Esophagus muscularis mucosa (tissue), 4 donors: ENCODE measurements around the gene ADGRV1. TPM values are rescaled to one million over a fixed set of nuclear protein-coding genes. Genes with fewer than 3 reads are reported as not detected.

Experiments
- DNase-seq: peaks from one replicate; pipeline ENCODE4 v3.0.0-alpha.2; 2017; ENCODE audit errors: extremely low spot score
- H3K27ac ChIP-seq, 4 donors: fragments of 200-600 bp; sonication (generic); replicated peaks in 1 of 4; 1 replicate in 3 of 4; 2 replicates in 1 of 4; pipeline ENCODE4 v1.5.1; 2016 to 2019; ENCODE audit warnings: mild to moderate bottlenecking in 1 of 4
- H3K27me3 ChIP-seq, 4 donors: fragments of 200-600 bp; sonication (generic); one replicate each; pipeline versions ENCODE4 v1.5.1 to v1.6.0; 2016 to 2019
- H3K36me3 ChIP-seq, 4 donors: fragments of 200-600 bp; sonication (generic); one replicate each; pipeline ENCODE4 v1.5.1; 2016 to 2019
- H3K4me1 ChIP-seq, 4 donors: fragments of 200-600 bp; sonication (generic); one replicate each; pipeline ENCODE4 v1.5.1; 2016 to 2019
- H3K4me3 ChIP-seq, 4 donors: fragments of 200-600 bp; sonication (generic); 1 replicate in 2 of 4; 2 replicates in 2 of 4; pipeline ENCODE4 v1.5.1; 2016 to 2019; ENCODE audit warnings: mild to moderate bottlenecking in 4 of 4, moderate library complexity in 1 of 4
- H3K9me3 ChIP-seq, 4 donors: fragments of 200-600 bp; sonication (generic); 1 replicate in 3 of 4; 2 replicates in 1 of 4; pipeline ENCODE4 v1.5.1; 2016 to 2019
- CTCF ChIP-seq, 3 experiments: fragments of 200-600 bp in 2 of 3; fragments of 450-650 bp in 1 of 3; sonication (generic) in 2 of 3; IDR thresholded peaks; one replicate each; pipeline ENCODE4 v1.5.1; 2017 to 2019; ENCODE audit warnings: antibody characterized with exemption in 3 of 3, mild to moderate bottlenecking in 2 of 3, moderate library complexity in 1 of 3
- EP300 ChIP-seq: sonication (generic); formaldehyde crosslinking; IDR thresholded peaks from one replicate; pipeline ENCODE4 v1.6.1; 2017; ENCODE audit warnings: antibody characterized with exemption
- POLR2A ChIP-seq: fragments of 450-650 bp; IDR thresholded peaks from one replicate; pipeline ENCODE4 v1.6.1; 2017; ENCODE audit warnings: antibody characterized with exemption, moderate library complexity, mild to moderate bottlenecking, low read depth
- POLR2AphosphoS5 ChIP-seq, 2 donors: sonication (generic); formaldehyde crosslinking; IDR thresholded peaks; one replicate each; pipeline ENCODE4 v1.6.1; 2017; ENCODE audit warnings: antibody characterized with exemption in 2 of 2
- WGBS: methylation state at CpG from one replicate; pipeline ENCODE4 v1.1.5; 2018; 5-methylcytosine and 5-hydroxymethylcytosine counted together
- intact Hi-C: fragments of 100-400 bp; cut with DNase I; formaldehyde crosslinking; loops from one replicate; pipeline ENCODE4 v1.15.1; 2023
- total RNA-seq, 4 donors: library from RNA; depleted of rRNA; stranded (reverse); fragments of >200 nt; gene quantifications; one replicate each; pipeline versions ENCODE4 v1.1.0 to v1.2.1, GENCODE V29; 2016

Gene ADGRV1
- total RNA-seq, 4 donors from 2014 or later = 0.42 to 1.4 (median 0.54) TPM

GRCh38 chr5:91177639-91178038 is 619.0 kb downstream of the ADGRV1 start:
- no peak overlapping the region for H3K4me3 ChIP-seq
- H3K36me3 ChIP-seq = no peaks in the 10 kb centered on the region
- peaks cover 3 to 51% (median 27%) of the 10 kb centered on the region in 4 donors for H3K4me1 ChIP-seq
- TF ChIP-seq CTCF (IDR thresholded peaks at IDR 0.05) = no peak
- TF ChIP-seq POLR2AphosphoS5 (IDR thresholded peaks at IDR 0.05) = no peak
- no peak for TF ChIP-seq EP300
- TF ChIP-seq POLR2A = no peak
- WGBS = 83% methylated on average over 3 of the region's 3 CpGs
- intact Hi-C loops = no loop called here
- no peaks in the 10 kb centered on the region for H3K27me3 ChIP-seq
- H3K9me3 ChIP-seq = no peaks in the 10 kb centered on the region
- DNase-seq = no peak
- peak overlapping the region in 3 of 4 donors; percentile 43 to 64 (median 57) for H3K27ac ChIP-seq

- H3K4me1 ChIP-seq = peaks cover 3 to 52% (median 29%) of the 10 kb centered on the region in 4 donors
- no peaks in the 10 kb centered on the region for H3K27me3 ChIP-seq
- WGBS = 33% methylated on average over 2 of the region's 2 CpGs
- DNase-seq = no peak
- peak overlapping the region; percentile 38 to 64 (median 51) for H3K27ac ChIP-seq
- intact Hi-C loops = no loop called here
- TF ChIP-seq EP300 (no peak), CTCF (IDR thresholded peaks at IDR 0.05) (no peak)
- no peaks in the 10 kb centered on the region for H3K36me3 ChIP-seq
- H3K9me3 ChIP-seq = no peaks in the 10 kb centered on the region
- H3K4me3 ChIP-seq = no peak overlapping the region
Measured at GRCh38 chr5:91178461-91178860, 619.9 kb downstream of the ADGRV1 start.

- intact Hi-C loops = no loop called here
- Histone ChIP-seq H3K4me3 (no peak overlapping the region), H3K36me3 (no peaks in the 10 kb centered on the region), H3K4me1 (peaks cover 3 to 57% (median 35%) of the 10 kb centered on the region in 4 donors), H3K27ac (peak overlapping the region; percentile 38 to 64 (median 51)), H3K27me3 (no peaks in the 10 kb centered on the region), H3K9me3 (no peaks in the 10 kb centered on the region)
- no peak for TF ChIP-seq EP300
- TF ChIP-seq POLR2AphosphoS5 (IDR thresholded peaks at IDR 0.05) = no peak
- TF ChIP-seq POLR2A = no peak
- no peak for TF ChIP-seq CTCF (IDR thresholded peaks at IDR 0.05)
- 59% methylated on average over 1 of the region's 1 CpG for whole genome bisulfite sequencing
- no peak for DNase-seq
Measured at GRCh38 chr5:91179018-91179417, 620.4 kb downstream of the ADGRV1 start.

- Histone ChIP-seq H3K36me3 (no peaks in the 10 kb centered on the region), H3K4me1 (peaks cover 3 to 54% (median 29%) of the 10 kb centered on the region in 4 donors), H3K27me3 (no peaks in the 10 kb centered on the region), H3K27ac (no peak overlapping the region), H3K4me3 (no peak overlapping the region), H3K9me3 (no peaks in the 10 kb centered on the region)
- no peak for DNase-seq
- TF ChIP-seq POLR2A (no peak), POLR2AphosphoS5 (IDR thresholded peaks at IDR 0.05) (no peak), CTCF (IDR thresholded peaks at IDR 0.05) (no peak), EP300 (no peak)
- intact Hi-C loops = no loop called here
- WGBS = 89% methylated on average over 5 of the region's 5 CpGs
Measured at GRCh38 chr5:91180506-91180905, 621.9 kb downstream of the ADGRV1 start.

GRCh38 chr5:91182763-91183162 is 624.2 kb downstream of the ADGRV1 start:
- no peak for DNase-seq
- Histone ChIP-seq H3K4me1 (peaks cover 3 to 39% (median 19%) of the 10 kb centered on the region in 4 donors), H3K4me3 (no peak overlapping the region), H3K9me3 (no peaks in the 10 kb centered on the region), H3K27ac (peak overlapping the region; percentile 33 to 43 (median 41)), H3K36me3 (no peaks in the 10 kb centered on the region), H3K27me3 (no peaks in the 10 kb centered on the region)
- TF ChIP-seq EP300 = no peak
- TF ChIP-seq POLR2A = no peak
- TF ChIP-seq POLR2AphosphoS5 (IDR thresholded peaks at IDR 0.05) = no peak
- TF ChIP-seq CTCF (IDR thresholded peaks at IDR 0.05) = no peak
- WGBS = 59% methylated on average over 4 of the region's 4 CpGs
- intact Hi-C loops = no loop called here
